ENCODE data around the gene HMGN2. TPM values are rescaled to one million over a fixed set of nuclear protein-coding genes. Genes with fewer than 3 reads are reported as not detected.

HMGN2 gene
- total and polyA plus RNA-seq, 2 of the 13 experiments (the other 11 are each of a cell fraction or from before 2014, with no cell fraction given) = 63.4 to 343 TPM

- peak; percentile 12; the same call in 1 of the 2 replicates for TF ChIP-seq ELK4 (CRISPR knock-in tag; IDR thresholded peaks at IDR 0.05; ENCODE audit: borderline replicate concordance)
- no peak for TF ChIP-seq SMC3 (IDR thresholded peaks at IDR 0.05; ENCODE audit: low read length)
- TF ChIP-seq SNAI1 (CRISPR knock-in tag; IDR thresholded peaks at IDR 0.05; ENCODE audit: borderline replicate concordance) = peak; percentile 78; the same call in 1 of the 2 replicates
- TF ChIP-seq CREM (IDR thresholded peaks at IDR 0.05) = peak; percentile 99
- TF ChIP-seq CREM (CRISPR knock-in tag; IDR thresholded peaks at IDR 0.05) = peak; percentile 95
- TF ChIP-seq HNRNPK (IDR thresholded peaks at IDR 0.05; ENCODE audit: low read depth, low read length, poor library complexity, severe bottlenecking) = peak; percentile 36
- TF ChIP-seq GABPA (IDR thresholded peaks at IDR 0.05; ENCODE audit: low read depth, low read length) = peak; percentile 58
- TF ChIP-seq GABPA (CRISPR knock-in tag; IDR thresholded peaks at IDR 0.05; ENCODE audit: low read depth) = peak; percentile 91
- TF ChIP-seq ZNF879 (CRISPR knock-in tag; IDR thresholded peaks at IDR 0.05) = peak; percentile 94; the same call in 1 of the 2 replicates
- TF ChIP-seq RORA (CRISPR knock-in tag; IDR thresholded peaks at IDR 0.05) = no peak
- TF ChIP-seq BRD4 (CRISPR knock-in tag; IDR thresholded peaks at IDR 0.05) = 0 out of 2 replicates have a peak, but pooled peaks have one; percentile 5
- no peak for TF ChIP-seq ZNF850 (CRISPR knock-in tag; conservative IDR thresholded peaks at IDR 0.05)
- TF ChIP-seq HNRNPL (IDR thresholded peaks at IDR 0.05; ENCODE audit: low read depth, low read length) = no peak
- peak; percentile 13; the same call in 1 of the 2 replicates for TF ChIP-seq HMG20A (CRISPR knock-in tag; IDR thresholded peaks at IDR 0.05; ENCODE audit: borderline replicate concordance)
- TF ChIP-seq U2AF2 (IDR thresholded peaks at IDR 0.05; ENCODE audit: low read depth, low read length) = no peak
- no peak for TF ChIP-seq TCF7 (IDR thresholded peaks at IDR 0.05; ENCODE audit: low read depth)
- no peak for TF ChIP-seq NR2F6 (IDR thresholded peaks at IDR 0.05)
- TF ChIP-seq NR2F6 (CRISPR knock-in tag; IDR thresholded peaks at IDR 0.05) = peak; percentile 39
- TF ChIP-seq PRDM4 (CRISPR knock-in tag; IDR thresholded peaks at IDR 0.05; ENCODE audit: borderline replicate concordance) = peak; percentile 92
- no peak; the same call in 1 of the 2 replicates for TF ChIP-seq ZNF616 (CRISPR knock-in tag; IDR thresholded peaks at IDR 0.05; ENCODE audit: low read depth)
- no peak for TF ChIP-seq MYNN (CRISPR knock-in tag; IDR thresholded peaks at IDR 0.05; ENCODE audit: low read depth)
- TF ChIP-seq MATR3 (CRISPR knock-in tag; IDR thresholded peaks at IDR 0.05) = no peak
- 0 out of 2 replicates have a peak, but pooled peaks have one; percentile 28 for TF ChIP-seq ZNF234 (CRISPR knock-in tag; conservative IDR thresholded peaks at IDR 0.05)
- TF ChIP-seq HMGXB4 (CRISPR knock-in tag; IDR thresholded peaks at IDR 0.05; ENCODE audit: borderline replicate concordance in 1 of 2, low read depth in 1 of 2) = peak in 1 of 2 experiments; percentile 73; a peak in 3 of 4 replicates
- TF ChIP-seq ZNF614 (CRISPR knock-in tag; IDR thresholded peaks at IDR 0.05; ENCODE audit: borderline replicate concordance) = no peak
- TF ChIP-seq PHB2 (IDR thresholded peaks at IDR 0.05; ENCODE audit: partially characterized antibody) = no peak
- peak; percentile 99 for TF ChIP-seq MYC (CRISPR knock-in tag; IDR thresholded peaks at IDR 0.05; ENCODE audit: borderline replicate concordance)
Observed at GRCh38 chr1:26431979-26432695, 40.1 kb upstream of the HMGN2 start, which contains the start of gene DHDDS (continued).

Measured in HepG2 (cell line).